Karpas-422 (cell line): ENCODE data around the gene RRP7A. TPM values are rescaled to one million over a fixed set of nuclear protein-coding genes. Genes with fewer than 3 reads are reported as not detected.
"Not testable (repeated sequence)": the region's sequence is repeated elsewhere in the genome, so short reads cannot be mapped to it uniquely, and the experiment has no call there.

Experiments used
- DNase-seq: peaks from one replicate; pipeline ENCODE4 v3.0.0-alpha.2; 2015
- H2AFZ ChIP-seq: fragments of 200-600 bp; sonication (generic); 2 replicates; pipeline ENCODE4 v1.6.1; 2014; ENCODE audit warnings: antibody characterized with exemption, low read length, mixed read lengths
- H3K27ac ChIP-seq: fragments of 200-600 bp; sonication (generic); 2 replicates; pipeline ENCODE4 v1.5.1; 2014; ENCODE audit warnings: mild to moderate bottlenecking, low read length, moderate library complexity
- H3K27me3 ChIP-seq: fragments of 200-600 bp; sonication (generic); 2 replicates; pipeline ENCODE4 v1.6.1; 2014; ENCODE audit warnings: low read length, mixed read lengths
- H3K36me3 ChIP-seq: fragments of 200-600 bp; sonication (generic); 2 replicates; pipeline ENCODE4 v1.6.1; 2014; ENCODE audit warnings: low read length, mixed read lengths; ENCODE audit not compliant: insufficient read depth
- H3K4me1 ChIP-seq: fragments of 200-600 bp; sonication (generic); 2 replicates; pipeline ENCODE4 v1.6.1; 2014; ENCODE audit warnings: mild to moderate bottlenecking, low read length, mixed read lengths
- H3K4me2 ChIP-seq: fragments of 200-600 bp; sonication (generic); 2 replicates; pipeline ENCODE4 v1.6.1; 2014; ENCODE audit warnings: low read length, low read depth, mild to moderate bottlenecking; ENCODE audit not compliant: poor library complexity, severe bottlenecking
- H3K4me3 ChIP-seq: fragments of 200-600 bp; sonication (generic); 2 replicates; pipeline ENCODE4 v1.5.1; 2014; ENCODE audit warnings: mild to moderate bottlenecking, antibody characterized with exemption, low read length, mixed read lengths
- H3K79me2 ChIP-seq: fragments of 200-600 bp; sonication (generic); 2 replicates; pipeline ENCODE4 v1.6.1; 2014; ENCODE audit warnings: mild to moderate bottlenecking, low read length, mixed read lengths
- H3K9ac ChIP-seq: fragments of 200-600 bp; sonication (generic); 2 replicates; pipeline ENCODE4 v1.6.0; 2014; ENCODE audit warnings: low read length
- H3K9me2 ChIP-seq: fragments of 200-600 bp; sonication (generic), shearing (Covaris generic); replicated peaks from 2 replicates; pipeline ENCODE4 v1.6.0; 2014; ENCODE audit warnings: mild to moderate bottlenecking, low read length, moderate library complexity; ENCODE audit not compliant: insufficient read depth
- H3K9me3 ChIP-seq: fragments of 300-700, 200-600 bp; sonication (generic); 2 replicates; pipeline ENCODE4 v1.6.1; 2014; ENCODE audit warnings: low read length, mixed read lengths
- H4K20me1 ChIP-seq: fragments of 200-600 bp; sonication (generic); 2 replicates; pipeline ENCODE4 v1.6.1; 2014; ENCODE audit warnings: mild to moderate bottlenecking, antibody characterized with exemption, low read length, low read depth; ENCODE audit not compliant: insufficient read depth
- total RNA-seq: library from RNA; depleted of rRNA; stranded (reverse); fragments of >200 nt; shearing (Covaris generic); gene quantifications from 2 replicates; pipeline ENCODE4 v1.2.3, GENCODE V29; 2014; ENCODE audit warnings: low replicate concordance

The RRP7A gene
- total RNA-seq, 1 experiment from 2014 or later = 19.2 TPM

DNA sequence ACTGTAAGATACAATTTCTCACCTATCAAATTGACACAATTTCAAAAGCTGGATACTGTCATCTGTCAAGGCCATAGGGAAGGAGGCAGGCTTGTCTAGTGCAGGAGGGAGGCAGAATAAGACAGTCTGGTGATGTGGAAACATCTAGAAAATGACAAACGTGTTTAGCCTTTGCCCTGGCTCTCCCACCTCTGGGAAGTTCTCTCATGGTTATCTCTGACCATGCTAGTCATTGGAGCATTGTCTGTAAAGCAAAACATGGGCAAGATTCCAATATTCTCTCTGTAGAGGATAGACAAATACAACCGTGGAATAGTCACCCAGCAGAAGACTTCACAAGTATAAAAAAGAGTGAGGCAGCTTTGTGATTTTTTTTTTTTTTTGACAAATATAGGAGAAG lies 25.1 kb upstream of the RRP7A start:
- H3K27me3 ChIP-seq = no peaks in the 10 kb centered on the region
- H4K20me1 ChIP-seq = no peaks in the 10 kb centered on the region
- H3K27ac ChIP-seq = no peak overlapping the region
- H3K4me2 ChIP-seq = no peak overlapping the region
- no peaks in the 10 kb centered on the region for H3K9me3 ChIP-seq
- no peak overlapping the region for H3K9ac ChIP-seq
- H2AFZ ChIP-seq = no peak overlapping the region
- no peaks in the 10 kb centered on the region for H3K9me2 ChIP-seq
- no peaks in the 10 kb centered on the region for H3K36me3 ChIP-seq
- no peak overlapping the region for H3K4me3 ChIP-seq
- no peaks in the 10 kb centered on the region for H3K79me2 ChIP-seq
- H3K4me1 ChIP-seq = no peaks in the 10 kb centered on the region; the same call in 1 of the 2 replicates
- DNase-seq = no peak

DNA sequence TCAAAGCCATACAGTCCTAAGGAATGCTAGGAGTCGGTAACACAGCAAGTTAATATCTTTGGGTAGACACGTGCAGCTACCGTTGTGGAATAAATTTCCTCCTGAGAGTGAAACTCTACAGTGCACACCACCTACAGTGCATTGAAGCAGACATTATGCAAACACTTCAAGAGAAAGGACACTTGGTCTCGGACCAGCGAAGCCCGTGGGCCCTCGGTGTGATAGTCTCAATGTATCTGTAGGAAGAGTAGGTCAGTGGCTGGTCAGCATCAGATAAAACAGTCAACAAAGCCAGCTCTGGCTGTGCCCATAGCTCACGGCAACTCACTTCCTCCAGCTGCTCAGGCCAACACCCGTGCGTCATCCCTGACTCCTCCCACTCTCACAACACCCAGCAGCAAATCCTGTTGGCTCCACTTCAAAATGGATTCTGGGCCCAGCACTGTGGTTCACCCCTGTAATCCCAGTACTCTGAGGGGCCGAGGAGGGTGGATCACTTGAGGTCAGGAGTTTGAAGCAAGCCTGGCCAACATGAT lies 19.7 kb upstream of the RRP7A start:
- H3K4me1 ChIP-seq = peaks cover 48% of the 10 kb centered on the region
- H3K9ac ChIP-seq = peak overlapping the region; percentile 47; the same call in 1 of the 2 replicates
- peak overlapping the region; percentile 45 for H3K4me2 ChIP-seq
- peak overlapping the region; percentile 89 for H3K27ac ChIP-seq
- peak; percentile 47 for DNase-seq
- not testable (repeated sequence) for H3K27me3 ChIP-seq, H4K20me1 ChIP-seq, H3K9me3 ChIP-seq, H3K79me2 ChIP-seq, H3K4me3 ChIP-seq, H3K36me3 ChIP-seq, H2AFZ ChIP-seq, H3K9me2 ChIP-seq

DNA sequence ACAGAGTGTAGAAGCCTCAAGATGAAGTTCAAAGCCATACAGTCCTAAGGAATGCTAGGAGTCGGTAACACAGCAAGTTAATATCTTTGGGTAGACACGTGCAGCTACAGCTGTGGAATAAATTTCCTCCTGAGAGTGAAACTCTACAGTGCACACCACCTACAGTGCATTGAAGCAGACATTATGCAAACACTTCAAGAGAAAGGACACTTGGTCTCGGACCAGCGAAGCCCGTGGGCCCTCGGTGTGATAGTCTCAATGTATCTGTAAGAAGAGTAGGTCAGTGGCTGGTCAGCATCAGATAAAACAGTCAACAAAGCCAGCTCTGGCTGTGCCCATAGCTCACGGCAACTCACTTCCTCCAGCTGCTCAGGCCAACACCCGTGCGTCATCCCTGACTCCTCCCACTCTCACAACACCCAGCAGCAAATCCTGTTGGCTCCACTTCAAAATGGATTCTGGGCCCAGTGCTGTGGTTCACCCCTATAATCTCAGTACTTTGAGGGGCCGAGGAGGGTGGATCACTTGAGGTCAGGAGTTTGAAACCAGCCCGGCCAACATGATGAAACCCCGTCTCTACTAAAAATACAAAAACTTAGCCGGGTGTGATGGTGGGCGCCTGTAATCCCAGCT lies 17.7 kb upstream of the RRP7A start:
- H3K9me3 ChIP-seq, H3K9me2 ChIP-seq, H3K36me3 ChIP-seq, H2AFZ ChIP-seq, H4K20me1 ChIP-seq, H3K27me3 ChIP-seq, H3K79me2 ChIP-seq: not testable (repeated sequence)
- H3K9ac ChIP-seq = peak overlapping the region; percentile 49; the same call in 1 of the 2 replicates
- DNase-seq = peak; percentile 61
- peaks cover 61% of the 10 kb centered on the region for H3K4me1 ChIP-seq
- H3K4me2 ChIP-seq = peak overlapping the region; percentile 58
- H3K4me3 ChIP-seq = peak overlapping the region; percentile 35; the same call in 1 of the 2 replicates
- H3K27ac ChIP-seq = peak overlapping the region; percentile 89

DNA sequence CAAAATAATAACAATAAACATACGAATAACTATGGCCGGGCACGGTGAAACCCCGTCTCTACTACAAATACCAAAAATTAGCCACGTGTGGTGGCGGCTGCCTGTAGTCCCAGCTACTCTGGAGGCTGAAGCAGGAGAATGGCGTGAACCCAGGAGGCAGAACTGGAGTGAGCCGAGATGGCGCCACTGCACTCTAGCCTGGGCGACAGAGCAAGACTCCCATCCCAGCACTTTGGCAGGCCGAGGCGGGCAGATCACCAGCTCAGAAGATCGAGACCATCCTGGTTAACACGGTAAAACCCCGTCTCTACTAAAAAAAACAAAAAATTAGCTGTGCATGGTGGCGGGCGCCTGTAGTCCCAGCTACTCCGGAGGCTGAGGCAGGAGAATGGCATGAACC lies 17.0 kb upstream of the RRP7A start:
- H3K79me2 ChIP-seq, H3K4me3 ChIP-seq, H4K20me1 ChIP-seq, H3K9me3 ChIP-seq, H3K9me2 ChIP-seq, H2AFZ ChIP-seq, H3K36me3 ChIP-seq, H3K27me3 ChIP-seq: not testable (repeated sequence)
- Histone ChIP-seq H3K27ac (peak overlapping the region; percentile 89), H3K9ac (peak overlapping the region; percentile 37; the same call in 1 of the 2 replicates), H3K4me2 (peak overlapping the region; percentile 58), H3K4me1 (peaks cover 61% of the 10 kb centered on the region)
- DNase-seq = peak; percentile 15

DNA sequence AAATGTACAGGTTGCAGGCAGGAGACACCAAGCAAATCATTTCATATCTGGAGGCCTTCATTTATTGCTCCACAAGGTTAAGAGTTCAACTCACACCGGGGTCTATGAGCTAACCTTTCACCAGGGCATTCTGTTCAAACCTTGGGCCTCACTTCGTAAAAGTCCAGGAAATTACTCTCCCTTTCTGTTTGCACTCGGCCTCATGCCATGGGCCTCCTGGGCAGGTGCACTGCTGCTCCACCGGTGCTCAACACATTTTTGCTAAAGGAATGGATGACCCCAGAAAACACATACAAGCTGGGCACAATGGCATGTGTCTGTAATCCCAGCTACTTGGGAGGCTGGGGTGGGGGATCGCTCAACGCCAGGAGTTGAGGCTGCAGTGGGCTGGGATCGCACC lies 16.6 kb upstream of the RRP7A start:
- peak; percentile 31 for DNase-seq
- Histone ChIP-seq H3K4me3 (no peak overlapping the region), H3K4me1 (peaks cover 61% of the 10 kb centered on the region)

DNA sequence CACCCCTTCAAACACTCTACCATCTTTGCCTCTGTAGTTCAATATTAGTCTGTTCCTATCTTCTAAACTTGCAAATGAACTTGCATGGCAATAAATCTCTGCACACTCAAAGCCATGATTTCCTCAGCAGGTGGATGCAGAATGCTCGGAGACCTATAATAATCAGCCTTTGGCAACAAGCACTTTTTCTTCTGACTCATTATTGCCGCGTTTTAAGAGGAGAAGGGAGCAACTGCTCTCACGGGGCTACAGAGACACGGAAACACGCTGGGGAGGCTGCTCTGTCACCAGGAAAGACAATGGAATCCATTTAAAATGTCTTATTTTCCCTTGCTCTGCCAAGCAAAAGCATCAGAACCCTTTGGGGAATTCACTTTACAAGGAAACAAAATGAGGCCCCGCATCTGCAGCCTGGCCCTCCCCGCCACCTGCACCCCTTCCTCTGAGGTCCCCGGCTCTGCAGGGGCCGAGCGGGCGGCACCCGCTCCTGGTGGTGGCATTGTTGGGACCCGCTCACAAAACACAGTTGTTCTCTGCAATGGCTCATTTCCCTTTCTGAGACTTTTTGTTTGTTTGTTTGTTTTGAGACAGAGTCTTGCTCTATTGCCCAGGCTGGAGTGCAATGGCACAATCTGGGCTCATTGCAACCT lies 15.6 kb upstream of the RRP7A start:
- H3K4me1 ChIP-seq = peaks cover 61% of the 10 kb centered on the region
- DNase-seq = not testable (repeated sequence)

More for the DNA sequence above, 16.6 kb upstream of the RRP7A start:
- Histone ChIP-seq H3K36me3 (no peaks in the 10 kb centered on the region), H3K9ac (no peak overlapping the region), H3K9me3 (no peaks in the 10 kb centered on the region), H3K79me2 (no peaks in the 10 kb centered on the region), H4K20me1 (no peaks in the 10 kb centered on the region), H2AFZ (no peak overlapping the region), H3K27me3 (no peaks in the 10 kb centered on the region), H3K4me2 (no peak overlapping the region), H3K27ac (peak overlapping the region; percentile 89), H3K9me2 (no peaks in the 10 kb centered on the region)

DNA sequence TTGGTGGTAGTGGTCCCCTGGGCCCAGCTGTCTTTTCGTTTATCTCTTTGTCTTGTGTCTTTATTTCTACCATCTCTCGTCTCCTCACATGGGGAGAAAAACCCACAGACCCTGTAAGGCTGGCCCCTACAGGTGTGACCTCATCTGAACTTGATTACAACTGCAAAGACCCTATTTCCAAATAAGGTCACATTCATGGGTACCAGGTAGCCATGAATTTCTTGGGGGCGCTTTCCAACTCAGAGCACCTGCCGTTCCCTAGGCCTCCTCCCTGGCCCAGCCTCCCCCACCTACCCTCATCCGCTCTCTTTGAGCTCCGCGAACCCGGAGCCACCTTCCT lies 14.0 kb upstream of the RRP7A start:
- Histone ChIP-seq H3K9me3 (no peaks in the 10 kb centered on the region), H3K27me3 (no peaks in the 10 kb centered on the region), H3K4me3 (peak overlapping the region; percentile 62), H3K9me2 (no peaks in the 10 kb centered on the region), H3K4me1 (peaks cover 51% of the 10 kb centered on the region), H3K9ac (peak overlapping the region; percentile 72), H4K20me1 (no peaks in the 10 kb centered on the region), H3K4me2 (peak overlapping the region; percentile 88), H3K36me3 (no peaks in the 10 kb centered on the region), H2AFZ (peak overlapping the region; percentile 32; the same call in 1 of the 2 replicates), H3K27ac (peak overlapping the region; percentile 91), H3K79me2 (no peaks in the 10 kb centered on the region)
- no peak for DNase-seq

More for the DNA sequence above, 15.6 kb upstream of the RRP7A start:
- not testable (repeated sequence) for H3K79me2 ChIP-seq, H3K36me3 ChIP-seq, H3K4me3 ChIP-seq, H4K20me1 ChIP-seq, H3K9ac ChIP-seq, H3K4me2 ChIP-seq, H2AFZ ChIP-seq, H3K9me2 ChIP-seq, H3K9me3 ChIP-seq, H3K27me3 ChIP-seq
- peak overlapping the region; percentile 89 for H3K27ac ChIP-seq

DNA sequence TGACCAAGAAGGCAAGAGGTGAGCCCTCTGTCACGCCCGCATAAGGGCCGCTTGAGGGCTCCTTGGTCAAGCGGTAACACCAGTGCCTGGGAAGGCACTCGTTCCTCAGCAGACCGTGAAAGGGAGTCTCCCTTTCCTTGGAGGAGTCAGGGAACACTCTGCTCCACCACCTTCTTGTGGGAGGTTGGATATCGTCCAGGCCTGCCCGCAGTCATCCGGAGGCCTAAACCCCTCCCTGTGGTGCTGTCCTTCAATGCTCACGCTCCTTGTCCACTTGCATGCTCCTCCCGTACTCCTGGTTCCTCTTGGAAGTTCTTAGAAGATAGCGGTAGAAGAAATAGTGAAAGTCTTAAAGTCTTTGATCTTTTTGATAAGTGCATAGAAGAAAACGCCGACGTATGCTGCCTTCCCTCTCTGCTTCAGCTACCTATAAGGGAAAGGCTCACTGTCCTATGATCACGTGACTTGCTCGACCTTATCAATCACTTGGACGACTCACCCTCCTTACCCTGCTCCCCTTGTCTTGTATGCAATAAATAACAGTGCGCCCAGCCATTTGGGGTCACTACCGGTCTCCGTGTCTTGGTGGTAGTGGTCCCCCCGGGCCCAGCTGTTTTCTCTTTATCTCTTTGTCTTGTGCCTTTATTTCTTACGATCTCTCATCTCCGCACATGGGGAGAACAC lies 11.9 kb upstream of the RRP7A start:
- not testable (repeated sequence) for H3K9ac ChIP-seq, H3K4me3 ChIP-seq, H3K9me2 ChIP-seq, H3K79me2 ChIP-seq, H3K27me3 ChIP-seq, H3K27ac ChIP-seq, H3K9me3 ChIP-seq, H3K4me2 ChIP-seq, H3K36me3 ChIP-seq, H4K20me1 ChIP-seq, H2AFZ ChIP-seq
- peak; percentile 36 for DNase-seq
- peaks cover 30% of the 10 kb centered on the region for H3K4me1 ChIP-seq
